Mononuclear cell (primary cell): ENCODE measurements around the gene PARN. TPM values are rescaled to one million over a fixed set of nuclear protein-coding genes. Genes with fewer than 3 reads are reported as not detected.
"Not testable (repeated sequence)": the region's sequence is repeated elsewhere in the genome, so short reads cannot be mapped to it uniquely, and the experiment has no call there.

ENCODE experiments used
- H3K27me3 ChIP-seq: 2 replicates; pipeline ENCODE4 v1.6.0; 2011; ENCODE audit warnings: low read length, control low read depth; ENCODE audit not compliant: insufficient read depth
- H3K4me1 ChIP-seq: 2 replicates; pipeline ENCODE4 v1.5.1; 2011; ENCODE audit warnings: mild to moderate bottlenecking, low read length, control low read depth; ENCODE audit not compliant: insufficient read depth
- H3K4me3 ChIP-seq: 2 replicates; pipeline ENCODE4 v1.5.1; 2011; ENCODE audit warnings: mild to moderate bottlenecking, low read length, moderate library complexity
- H3K9me3 ChIP-seq: 2 replicates; pipeline ENCODE4 v1.5.1; 2011; ENCODE audit warnings: low read depth, mild to moderate bottlenecking, control low read depth, low read length
- total RNA-seq: library from RNA; depleted of rRNA; stranded (reverse); fragments of >200 nt; gene quantifications from one replicate; pipeline ENCODE4 v1.2.3, GENCODE V29; 2012

Gene PARN
- total RNA-seq, 1 donor = 37.2 TPM

DNA sequence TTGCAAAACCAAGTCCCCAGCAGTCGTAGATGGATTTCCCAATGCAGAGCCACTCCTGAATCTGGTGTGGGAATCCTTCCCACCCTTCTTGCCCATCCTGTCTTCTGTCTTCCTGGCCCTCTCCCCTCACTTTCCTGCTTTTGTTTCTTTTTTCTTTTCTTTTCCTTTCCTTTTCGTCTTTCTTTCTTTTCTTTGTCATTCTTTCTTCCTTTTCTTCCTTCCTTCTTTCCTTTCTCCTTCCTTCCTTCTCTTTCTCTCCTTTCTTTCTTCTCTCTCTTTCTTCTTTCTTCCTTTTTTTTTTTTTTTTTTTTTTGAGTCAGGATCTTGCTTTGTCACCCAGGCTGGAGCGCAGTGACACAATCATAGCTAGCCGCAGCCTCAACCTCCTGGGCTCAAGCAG, 209.8 kb downstream of the PARN start:
- H3K4me1 ChIP-seq, H3K4me3 ChIP-seq, H3K9me3 ChIP-seq, H3K27me3 ChIP-seq: not testable (repeated sequence)

DNA sequence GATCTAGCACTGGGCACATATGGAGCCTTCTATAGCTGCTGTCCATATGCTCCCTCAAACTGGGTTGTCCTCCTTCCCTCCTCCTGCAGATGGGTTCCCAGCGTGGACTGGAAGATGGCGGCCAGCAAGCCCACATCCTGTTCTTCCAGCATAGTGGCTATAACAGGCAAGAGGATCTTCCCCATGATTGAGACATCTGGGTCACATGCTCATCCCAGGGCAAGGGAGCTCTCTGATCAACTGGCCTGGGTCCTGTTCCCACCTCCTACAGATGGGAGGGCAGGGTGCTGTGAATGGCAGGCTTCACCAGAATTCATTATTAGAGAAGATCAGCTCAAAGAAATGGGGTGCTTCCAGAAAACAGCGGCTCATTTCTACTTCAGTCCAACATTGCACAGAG, 210.2 kb downstream of the PARN start:
- H3K4me3 ChIP-seq = no peak overlapping the region

DNA sequence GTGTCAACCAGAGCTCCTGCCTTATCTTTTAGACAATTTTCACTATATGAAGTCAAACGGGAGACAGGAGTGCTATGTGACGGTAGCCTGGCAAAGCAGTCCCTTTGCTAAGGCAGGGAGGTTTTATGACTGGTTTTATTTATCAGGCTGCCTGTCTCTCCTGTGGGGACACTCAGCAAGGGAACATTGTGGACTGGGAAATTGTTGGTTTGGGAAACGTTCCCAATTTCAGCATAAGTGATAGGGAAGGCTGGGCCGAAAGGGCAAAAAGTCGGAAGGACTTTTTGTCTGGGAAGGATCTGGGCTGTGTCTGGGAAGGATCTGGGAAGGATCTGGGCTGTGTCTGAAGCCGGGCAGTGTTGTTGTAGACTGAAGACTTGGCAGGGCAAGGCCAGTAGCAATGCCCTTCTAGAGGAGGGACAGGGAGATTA, 211.2 kb downstream of the PARN start:
- Histone ChIP-seq H3K27me3 (no peaks in the 10 kb centered on the region), H3K4me3 (no peak overlapping the region), H3K4me1 (no peaks in the 10 kb centered on the region), H3K9me3 (no peaks in the 10 kb centered on the region)

More for the DNA sequence above, 210.2 kb downstream of the PARN start:
- Histone ChIP-seq H3K9me3 (no peaks in the 10 kb centered on the region), H3K27me3 (no peaks in the 10 kb centered on the region), H3K4me1 (no peaks in the 10 kb centered on the region)

DNA sequence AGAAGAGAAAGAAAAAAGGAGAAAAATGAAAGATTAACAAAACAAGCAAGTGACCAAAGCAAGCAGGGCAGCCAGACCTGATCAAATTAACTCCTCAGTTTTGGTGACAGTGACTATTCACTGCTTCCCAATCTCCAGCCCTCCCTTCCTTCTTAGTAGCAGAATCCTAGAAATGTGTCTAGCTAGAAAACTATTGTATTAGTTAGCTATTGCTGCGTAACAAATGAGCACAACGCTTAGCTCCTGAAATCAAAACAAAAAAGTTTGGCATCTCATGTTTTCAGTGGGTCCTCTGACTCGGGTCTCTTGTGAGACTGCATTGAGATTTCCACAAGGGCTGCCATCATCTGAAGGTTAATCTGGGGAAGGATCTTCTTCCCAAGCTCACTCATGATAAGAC, 213.9 kb downstream of the PARN start:
- Histone ChIP-seq H3K9me3 (no peaks in the 10 kb centered on the region), H3K4me3 (no peak overlapping the region), H3K27me3 (no peaks in the 10 kb centered on the region), H3K4me1 (no peaks in the 10 kb centered on the region)

DNA sequence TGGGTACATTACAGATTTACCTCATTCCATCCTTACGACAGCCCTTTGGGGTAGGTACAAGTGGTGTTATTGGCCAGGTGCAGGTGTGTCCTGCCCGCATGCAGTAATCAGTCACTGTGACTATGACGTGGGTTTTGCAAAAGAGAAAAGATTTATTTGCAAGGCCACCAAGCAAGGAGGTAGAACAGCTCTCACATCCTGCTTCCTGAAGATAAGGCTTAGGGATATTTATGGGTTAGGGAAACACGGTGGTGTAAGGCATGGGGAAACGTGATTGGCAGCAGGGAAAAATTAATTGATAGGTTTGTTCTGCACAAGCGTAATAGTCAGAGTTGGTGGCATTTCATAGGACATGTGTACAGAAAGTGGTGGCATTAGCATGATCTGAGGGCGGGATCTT, 214.8 kb downstream of the PARN start:
- Histone ChIP-seq H3K4me1 (no peaks in the 10 kb centered on the region), H3K4me3 (no peak overlapping the region), H3K9me3 (no peaks in the 10 kb centered on the region), H3K27me3 (no peaks in the 10 kb centered on the region)

DNA sequence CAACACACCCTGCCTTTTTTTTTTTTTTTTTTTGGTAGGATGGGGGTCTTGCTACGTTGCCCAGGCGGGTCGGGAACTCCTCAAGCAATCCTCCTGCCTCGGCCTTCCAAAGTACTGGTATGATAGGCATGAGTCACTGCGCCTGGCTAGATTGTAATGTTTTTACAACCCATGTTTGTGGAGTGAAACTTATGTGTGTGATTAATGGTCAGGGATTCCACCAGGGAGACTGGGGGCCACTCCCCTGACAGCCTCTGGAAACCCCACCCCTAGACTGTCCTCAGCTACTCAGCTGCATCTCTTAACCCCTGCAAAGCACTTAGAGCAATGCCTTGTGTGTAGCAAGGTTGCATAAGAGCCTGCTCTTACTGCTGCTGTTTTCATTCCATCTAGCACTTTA, 220.5 kb downstream of the PARN start:
- H3K4me3 ChIP-seq = no peak overlapping the region
- no peaks in the 10 kb centered on the region for H3K27me3 ChIP-seq
- no peaks in the 10 kb centered on the region for H3K4me1 ChIP-seq
- no peaks in the 10 kb centered on the region for H3K9me3 ChIP-seq

DNA sequence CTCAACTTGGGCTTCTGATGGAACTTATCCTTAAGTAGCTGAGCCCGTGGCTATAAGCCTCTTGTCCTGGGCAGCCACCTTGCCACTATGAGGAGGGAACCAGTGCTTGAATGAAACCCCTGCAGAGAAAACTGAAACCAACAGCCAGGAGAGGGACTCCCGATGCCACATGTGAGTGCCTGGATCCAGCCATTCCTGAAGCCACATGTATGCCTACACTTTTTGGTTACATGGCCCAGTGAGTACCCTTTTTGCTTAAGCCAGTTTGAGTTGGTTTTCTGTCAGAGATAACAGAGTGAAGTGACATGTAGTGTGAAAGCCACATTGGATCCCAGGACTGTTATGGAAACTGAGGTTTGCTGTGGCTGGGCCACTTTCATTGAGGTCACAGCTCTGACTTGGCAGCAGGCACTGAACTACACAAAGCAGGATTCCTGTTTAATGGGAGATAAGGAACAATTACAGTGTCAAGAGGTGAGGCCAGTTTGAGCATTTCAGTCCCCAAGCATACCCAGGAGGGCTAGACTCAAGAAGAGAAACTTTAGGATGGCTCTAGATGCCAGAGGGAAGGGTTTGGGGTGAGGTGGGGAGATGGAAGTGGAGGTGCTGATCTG, 222.2 kb downstream of the PARN start:
- Histone ChIP-seq H3K4me3 (no peak overlapping the region), H3K9me3 (no peaks in the 10 kb centered on the region), H3K4me1 (no peaks in the 10 kb centered on the region), H3K27me3 (no peaks in the 10 kb centered on the region)

DNA sequence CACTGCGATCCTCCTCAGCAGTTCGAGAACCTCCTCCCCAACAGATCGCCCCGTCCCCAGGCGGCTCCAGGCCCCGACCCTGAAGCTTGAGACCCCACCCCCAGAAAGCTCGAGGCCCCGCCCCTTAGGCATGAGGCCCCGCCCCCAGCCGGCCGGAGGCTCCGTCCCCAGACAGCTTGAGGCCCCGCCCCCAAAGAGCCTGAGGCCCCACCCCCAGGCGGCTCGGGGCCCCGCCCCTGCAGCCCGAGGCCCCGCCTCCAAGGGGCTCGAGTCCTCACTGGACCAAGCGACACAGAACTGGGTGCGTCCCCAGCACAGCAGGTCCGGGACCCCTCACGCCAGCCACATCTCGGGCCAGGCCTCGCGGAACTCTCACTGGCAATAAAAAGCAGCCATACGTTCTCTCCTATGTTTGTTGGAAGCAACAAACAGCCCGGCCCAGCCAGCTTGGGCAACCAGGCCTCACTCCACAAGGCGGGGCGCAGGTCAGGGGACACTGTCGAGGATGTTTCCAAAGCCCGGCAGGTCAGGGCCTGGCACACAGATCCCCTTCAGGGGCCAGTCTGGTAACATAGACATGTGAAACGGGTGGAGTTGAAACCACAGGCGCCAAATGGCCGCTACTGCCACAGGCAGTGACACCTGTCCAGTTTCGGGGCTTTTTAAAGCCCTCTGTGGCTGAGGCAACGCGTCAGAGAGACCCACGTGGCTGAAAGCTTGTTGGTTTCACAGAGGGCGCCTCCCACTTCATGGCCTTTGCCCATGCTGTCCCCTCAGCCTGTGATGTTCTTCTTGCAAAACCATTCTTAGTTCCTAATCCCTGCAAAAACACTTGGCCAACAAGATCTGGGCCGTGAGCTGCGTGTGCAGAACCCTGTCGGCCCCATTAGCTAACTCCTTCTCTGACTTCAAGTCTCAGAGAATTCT, 224.2 kb downstream of the PARN start:
- no peak overlapping the region for H3K4me3 ChIP-seq
- no peaks in the 10 kb centered on the region for H3K9me3 ChIP-seq
- H3K27me3 ChIP-seq = no peaks in the 10 kb centered on the region
- no peaks in the 10 kb centered on the region for H3K4me1 ChIP-seq

DNA sequence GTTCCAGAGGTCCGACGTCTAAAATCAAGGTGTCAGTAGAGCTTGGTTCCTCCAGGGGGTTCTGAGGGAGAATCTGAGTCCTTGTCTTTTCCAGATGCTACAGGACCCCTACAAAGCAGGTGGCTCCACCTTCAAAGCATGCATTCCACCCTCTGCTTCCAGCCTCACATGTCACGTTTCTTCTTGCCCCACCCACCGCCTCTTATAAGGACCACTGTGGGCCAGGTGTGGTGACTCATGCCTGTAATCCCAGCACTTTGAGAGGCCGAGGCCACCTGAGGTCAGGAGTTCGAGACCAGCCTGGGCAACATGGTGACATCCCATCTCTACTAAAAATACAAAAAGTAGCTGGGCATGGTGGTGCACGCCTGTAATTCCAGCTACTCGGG, 227.1 kb downstream of the PARN start:
- H3K4me1 ChIP-seq = not testable (repeated sequence)

DNA sequence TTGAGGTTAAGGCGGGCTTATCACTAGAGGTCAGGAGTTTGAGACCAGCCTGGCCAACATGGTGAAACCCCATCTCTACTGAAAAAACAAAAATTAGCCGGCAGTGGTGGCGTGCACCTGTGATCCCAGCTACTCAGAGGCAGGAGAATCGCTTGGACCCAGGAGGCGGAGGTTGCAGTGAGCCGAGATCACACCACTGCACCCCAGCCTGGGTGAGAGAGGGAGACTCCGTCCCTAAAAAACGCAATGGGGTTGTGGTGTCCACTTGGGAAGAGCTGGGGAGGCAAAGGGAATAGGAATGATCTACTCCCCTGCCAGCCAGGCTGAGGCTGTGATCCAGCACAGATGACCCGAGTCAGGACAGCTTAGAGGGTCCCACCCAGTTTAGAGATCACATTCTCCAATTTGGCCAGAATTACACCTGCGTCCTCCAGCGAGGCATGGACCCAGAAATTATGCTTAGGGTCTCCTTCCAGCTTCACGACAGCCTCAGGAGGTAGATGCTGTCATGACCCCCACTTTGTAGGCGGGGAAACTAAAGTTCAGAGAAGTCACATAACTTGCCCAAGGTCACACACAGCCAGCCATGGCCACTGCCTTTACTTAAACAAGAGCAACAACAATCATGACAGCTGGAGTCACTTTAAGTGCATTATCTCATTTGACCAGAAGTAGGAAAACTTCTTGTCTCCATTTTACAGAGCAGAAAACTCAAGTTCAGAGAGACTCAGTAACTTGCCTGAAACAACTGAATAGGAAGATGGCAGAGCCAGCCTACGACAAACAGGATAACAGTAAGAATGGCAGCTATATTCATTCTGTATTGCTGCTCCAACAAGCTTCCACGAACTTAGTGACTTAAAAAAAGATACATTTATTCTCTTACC, 227.7 kb downstream of the PARN start:
- not testable (repeated sequence) for H3K27me3 ChIP-seq, H3K4me1 ChIP-seq, H3K9me3 ChIP-seq, H3K4me3 ChIP-seq

More for the DNA sequence above, 227.1 kb downstream of the PARN start:
- H3K27me3 ChIP-seq, H3K9me3 ChIP-seq, H3K4me3 ChIP-seq: not testable (repeated sequence)

DNA sequence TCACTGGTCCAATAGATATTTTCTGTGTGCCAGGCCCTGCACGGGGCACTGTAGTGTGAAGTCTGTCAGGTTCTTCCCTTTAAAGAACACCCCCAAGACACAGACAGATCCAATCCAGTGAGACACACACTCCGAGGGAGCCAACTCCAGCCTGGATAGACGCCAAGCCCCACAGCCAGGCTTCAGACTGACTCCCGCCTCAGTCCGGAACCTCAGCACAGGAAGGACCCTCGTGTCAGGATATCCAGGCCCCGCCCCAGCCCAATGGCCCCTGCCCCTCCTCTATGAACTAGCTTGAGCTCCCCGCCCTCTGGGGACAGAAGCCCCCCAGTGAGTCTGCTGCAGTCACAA, 228.4 kb downstream of the PARN start:
- H3K4me1 ChIP-seq, H3K4me3 ChIP-seq, H3K27me3 ChIP-seq, H3K9me3 ChIP-seq: not testable (repeated sequence)

DNA sequence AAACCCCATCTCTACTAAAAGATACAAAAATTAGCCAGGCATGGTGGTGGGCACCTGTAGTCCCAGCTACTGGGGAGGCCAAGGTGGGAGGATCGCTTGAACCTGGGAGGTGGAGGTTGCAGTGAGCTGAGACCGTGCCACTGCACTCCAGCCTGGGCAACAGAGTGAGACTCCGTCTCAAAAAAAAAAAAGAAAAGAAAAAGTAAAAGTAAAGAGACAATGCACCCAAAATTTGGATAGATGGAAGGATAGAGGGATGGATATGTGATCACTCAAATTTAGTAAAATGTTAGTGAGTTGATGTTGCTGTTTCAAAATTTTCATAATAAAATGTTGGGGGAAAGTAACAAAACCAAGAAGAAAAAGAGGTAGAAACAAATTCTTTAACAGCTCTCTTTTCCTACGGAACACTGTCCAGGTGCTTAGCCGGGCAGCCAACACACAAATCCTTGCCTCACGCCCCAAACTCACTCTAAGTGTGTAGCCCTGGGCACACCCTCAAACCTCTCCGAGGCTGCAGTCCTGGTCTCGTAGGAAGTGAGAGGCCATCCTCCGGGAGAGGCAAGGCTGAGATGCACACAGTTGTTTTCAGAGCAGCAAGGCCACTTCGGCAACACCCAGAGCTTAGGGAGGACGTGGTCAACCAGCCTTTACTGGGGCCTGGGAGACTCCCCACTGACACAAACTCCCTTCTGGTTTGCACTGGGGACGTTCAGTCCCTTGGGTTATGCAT, 228.9 kb downstream of the PARN start:
- not testable (repeated sequence) for H3K27me3 ChIP-seq, H3K9me3 ChIP-seq, H3K4me3 ChIP-seq, H3K4me1 ChIP-seq

DNA sequence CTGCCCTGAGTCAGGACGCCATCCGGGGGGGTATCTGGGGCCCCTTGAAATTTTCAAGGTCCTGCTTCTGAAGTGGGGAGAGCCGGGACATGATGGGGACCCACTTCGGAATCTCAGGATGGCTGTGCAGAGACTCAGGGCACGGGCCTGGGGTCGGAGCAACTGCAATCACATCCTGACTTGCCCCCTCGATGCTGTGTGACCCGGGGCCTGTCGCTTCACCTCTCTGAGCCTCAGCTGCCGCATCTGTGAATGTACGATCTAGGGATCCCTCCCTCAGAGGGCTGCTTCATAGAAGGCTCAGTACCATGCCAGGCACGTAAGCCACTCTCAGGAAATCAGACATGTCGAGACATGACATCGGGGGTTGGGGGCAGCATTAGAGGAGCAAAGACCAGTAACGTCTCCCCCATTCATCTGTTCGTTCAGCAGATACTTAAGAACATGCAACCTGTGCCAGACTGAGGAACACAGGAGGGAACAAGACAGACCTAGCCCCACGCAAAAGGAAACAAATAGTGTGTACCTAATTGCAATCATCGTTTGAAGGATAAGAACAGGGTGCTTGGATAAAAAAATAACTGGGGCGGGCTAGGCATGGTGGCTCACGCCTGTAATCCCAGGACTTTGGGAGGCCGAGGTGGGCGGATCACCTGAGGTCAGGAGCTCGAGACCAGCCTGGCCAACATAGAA, 229.6 kb downstream of the PARN start:
- no peak overlapping the region for H3K4me3 ChIP-seq
- no peaks in the 10 kb centered on the region for H3K4me1 ChIP-seq
- no peaks in the 10 kb centered on the region for H3K9me3 ChIP-seq
- H3K27me3 ChIP-seq = no peaks in the 10 kb centered on the region
